Coronary artery (tissue), 2 donors: Measurements from ENCODE around the gene AATF.
A peak's percentile ranks its signal among the peaks of the same experiment; 100 is the strongest.

Experiments used
- DNase-seq: peaks from one replicate; pipeline ENCODE4 v3.0.0-alpha.2; 2017; ENCODE audit warnings: low spot score
- H3K27ac ChIP-seq, 2 donors: fragments of 200-600 bp; sonication (generic); one replicate each; pipeline ENCODE4 v1.5.1; 2016 to 2019
- H3K4me3 ChIP-seq: fragments of 200-600 bp; sonication (generic); 2 replicates; pipeline ENCODE4 v1.5.1; 2016; ENCODE audit warnings: mild to moderate bottlenecking, moderate library complexity
- CTCF ChIP-seq: fragments of 200-600 bp; sonication (generic); IDR thresholded peaks from one replicate; pipeline ENCODE4 v1.5.1; 2019; ENCODE audit warnings: antibody characterized with exemption

Gene AATF

DNA sequence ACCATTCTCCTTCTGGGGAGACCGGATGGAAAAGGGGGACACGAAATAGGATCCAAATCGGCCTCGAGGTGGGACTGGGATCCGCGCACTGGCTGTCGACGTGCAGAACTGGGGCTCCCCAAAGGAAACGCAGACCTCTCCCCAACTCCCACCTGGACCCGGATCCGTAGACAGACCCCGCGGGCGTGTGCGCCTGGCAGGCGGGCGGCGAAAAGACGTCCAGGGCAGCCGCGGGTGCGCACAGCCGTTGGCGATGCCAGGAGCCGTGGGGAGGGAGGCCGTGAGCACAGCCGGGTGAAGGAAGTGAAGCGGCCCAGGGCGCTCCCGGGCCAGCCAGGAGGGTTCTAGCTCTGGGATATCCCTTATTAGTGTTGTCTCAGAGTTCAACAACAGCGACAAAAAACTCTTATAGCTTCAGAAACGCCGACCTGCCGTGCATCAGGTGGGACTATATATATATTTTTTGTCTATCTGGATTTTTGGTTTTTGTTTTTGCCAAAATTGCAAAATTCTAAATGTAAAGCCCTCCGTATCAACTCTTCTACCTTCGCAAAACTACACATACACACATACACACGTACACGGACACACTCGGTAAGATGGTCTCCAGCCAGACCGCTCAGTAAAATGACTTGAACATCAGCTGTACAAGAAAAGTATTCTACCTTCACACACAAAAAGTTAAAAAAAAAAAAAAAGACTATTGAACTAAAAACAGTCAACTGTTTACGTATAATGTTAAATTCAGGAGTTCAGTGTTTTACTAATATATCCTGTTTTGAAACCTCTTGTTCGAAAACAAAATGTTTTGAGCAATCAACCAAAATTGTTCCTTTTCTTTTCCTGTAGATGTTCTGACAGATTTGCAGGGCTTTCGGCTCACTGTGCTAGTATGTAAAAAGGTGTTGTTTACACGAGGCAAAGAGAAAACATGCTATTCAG is 5.2 kb upstream of the AATF start:
- H3K27ac ChIP-seq, result no peak overlapping the region
- no peak overlapping the region for H3K4me3 ChIP-seq
- no peak for TF ChIP-seq CTCF
- DNase-seq, result no peak

DNA sequence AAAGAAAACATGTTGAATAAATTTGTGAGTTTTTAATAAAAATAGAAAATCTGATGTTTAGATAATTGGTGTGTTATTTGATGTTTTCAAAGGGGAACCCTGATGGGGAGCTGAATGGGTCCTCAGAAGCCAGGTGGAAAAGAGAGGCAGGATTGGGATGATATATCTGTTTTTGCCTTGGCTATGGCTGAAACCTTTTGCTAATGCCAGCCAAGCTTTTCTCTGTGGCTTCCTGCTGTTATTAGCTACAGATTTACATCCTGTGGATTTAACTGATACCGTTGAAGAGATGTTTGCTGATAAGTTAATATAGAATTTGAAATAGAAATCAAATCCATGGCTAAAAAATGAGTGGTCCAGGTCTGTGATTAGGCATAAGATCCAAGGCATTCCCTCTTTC is 4.2 kb upstream of the AATF start:
- no peak overlapping the region for H3K4me3 ChIP-seq
- TF ChIP-seq CTCF, result no peak
- H3K27ac ChIP-seq, result no peak overlapping the region
- DNase-seq, result no peak

DNA sequence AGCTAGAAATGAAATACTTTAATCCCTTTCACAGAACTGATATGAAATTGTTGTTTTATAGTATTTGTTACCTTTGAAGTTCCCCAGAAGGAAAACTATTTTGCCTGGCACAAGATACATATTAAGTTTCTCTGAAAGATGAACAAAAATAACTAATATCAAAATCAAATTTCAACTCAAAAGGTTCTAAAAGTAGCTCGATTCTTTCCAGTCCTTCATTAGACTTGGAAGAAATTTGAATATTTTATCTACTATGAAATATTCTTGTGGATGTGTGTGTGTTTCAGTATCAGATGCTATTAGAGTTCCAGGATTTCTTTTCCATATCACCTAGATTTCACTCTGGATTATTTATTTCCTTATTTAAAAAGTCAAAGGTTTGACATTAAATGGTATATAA is 3.6 kb upstream of the AATF start:
- Histone ChIP-seq H3K4me3 (no peak overlapping the region), H3K27ac (no peak overlapping the region)
- DNase-seq, result no peak
- no peak for TF ChIP-seq CTCF

- Histone ChIP-seq H3K27ac (no peak overlapping the region), H3K4me3 (no peak overlapping the region)
- no peak for TF ChIP-seq CTCF
- DNase-seq, result no peak
These were observed 2.6 kb upstream of the AATF start for GRCh38 chr17:36945959-36946725.

DNA sequence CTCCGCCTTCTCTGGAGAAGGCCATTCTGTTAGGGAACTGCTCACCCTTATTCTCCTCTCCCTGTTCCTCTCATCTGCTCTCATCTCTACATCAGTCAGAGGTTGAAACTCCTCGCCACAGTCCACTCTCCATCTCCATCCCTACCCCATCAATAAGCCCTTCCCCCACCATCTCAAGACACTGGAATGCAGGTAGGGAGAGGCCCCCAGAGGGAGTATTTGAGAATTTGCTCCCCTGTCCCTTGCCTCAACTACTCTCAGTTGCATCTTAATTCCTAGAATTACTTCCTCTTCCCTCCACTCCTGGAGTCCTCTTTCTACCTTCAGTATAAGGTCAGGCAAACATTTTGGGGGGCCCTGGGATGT is 2.0 kb upstream of the AATF start:
- TF ChIP-seq CTCF, result no peak
- no peak for DNase-seq
- H3K4me3 ChIP-seq, result no peak overlapping the region
- no peak overlapping the region for H3K27ac ChIP-seq

DNA sequence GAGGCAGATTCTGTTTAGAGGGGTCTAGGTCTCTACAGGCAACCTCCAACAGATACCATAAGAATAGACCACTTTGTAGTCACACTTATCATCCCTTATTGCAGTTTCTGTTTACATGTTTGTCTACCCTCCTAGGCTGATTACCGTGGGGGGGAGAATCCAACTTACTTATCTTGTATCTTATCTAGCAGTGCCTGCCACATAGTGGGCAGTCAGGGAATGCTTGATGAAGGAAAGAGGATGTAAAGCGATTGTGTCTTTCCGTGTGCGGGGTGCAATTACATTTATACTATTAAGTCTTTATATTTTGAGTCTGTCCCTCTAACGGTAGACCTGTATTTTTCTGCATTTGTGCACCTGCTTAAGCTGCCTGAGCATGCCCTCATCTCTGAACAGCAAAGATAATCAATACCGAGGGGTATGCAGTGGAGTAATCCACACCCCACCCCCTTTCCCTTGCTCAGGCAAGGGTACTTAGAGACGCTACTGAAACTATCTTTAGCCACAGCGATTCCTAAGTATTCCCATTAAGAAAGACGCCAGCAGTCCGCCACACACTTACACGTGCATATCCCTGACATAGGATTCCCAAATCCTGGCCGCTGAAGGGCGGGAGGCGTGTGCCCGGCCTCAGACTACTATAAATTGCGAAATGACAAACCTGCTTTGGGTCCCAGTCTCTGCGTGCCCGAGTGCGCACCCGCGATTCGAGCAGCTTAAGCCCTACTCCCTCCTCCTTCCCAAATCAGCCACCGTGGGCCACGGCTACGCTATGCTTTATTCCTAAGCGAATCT is 635 bp upstream of the AATF start:
- DNase-seq, result no peak
- Histone ChIP-seq H3K27ac (peak overlapping the region; percentile 71 to 99), H3K4me3 (peak overlapping the region; percentile 99)
- no peak for TF ChIP-seq CTCF
